ENCODE results near the gene SIKE1. TPM values are rescaled to one million over a fixed set of nuclear protein-coding genes. Genes with fewer than 3 reads are reported as not detected.

Gene SIKE1
- 16.1 to 20.7 TPM (median 17.4 TPM) in 5 replicates for total RNA-seq (2022; extraction: Qiagen RNA extraction; ENCODE audit: low read depth)

DNA sequence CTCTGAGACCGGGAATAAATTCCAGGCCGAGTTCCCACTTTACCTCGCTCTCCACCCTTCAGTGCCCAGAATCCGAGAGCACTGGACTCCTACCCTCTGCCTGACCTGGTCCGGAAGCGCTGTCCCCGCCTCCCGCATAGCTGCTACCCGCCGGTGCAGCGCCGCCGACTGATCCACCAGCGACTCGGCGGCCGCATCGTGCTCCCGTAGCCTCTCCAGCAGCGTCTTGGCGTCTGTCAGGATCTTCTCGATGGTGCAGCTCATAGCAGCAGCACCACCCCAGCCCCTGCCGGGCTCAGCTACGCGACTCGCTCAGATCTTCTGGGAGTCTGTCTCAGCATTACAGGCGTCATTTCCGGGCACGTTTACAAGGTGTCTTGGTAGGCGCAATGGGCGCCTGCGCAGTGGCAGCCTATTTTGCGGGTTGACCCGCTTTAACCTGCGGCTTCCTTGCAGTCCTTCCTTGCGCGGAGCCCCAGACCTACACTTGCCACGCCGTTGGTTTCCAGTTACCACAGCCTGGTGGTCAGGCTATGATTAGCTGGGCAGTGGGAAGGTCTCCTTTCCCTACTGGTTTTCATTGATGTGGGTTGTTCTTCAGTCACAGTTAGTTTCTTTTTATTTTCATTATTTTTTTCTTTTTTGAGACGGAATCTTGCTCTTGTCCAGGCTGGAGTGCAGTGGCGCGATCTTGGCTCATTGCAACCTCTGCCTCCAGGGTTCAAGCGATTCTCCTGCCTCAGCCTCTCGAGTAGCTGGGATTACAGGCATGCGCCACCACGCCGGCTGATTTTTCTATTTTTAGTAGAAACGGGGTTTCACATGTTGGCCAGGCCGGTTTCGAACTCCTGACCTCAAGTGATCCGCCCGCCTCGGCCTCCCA, at the start of gene SIKE1:
Gene SIKE1 (minus strand): TSS at position 342 of the 883 bp plus-strand sequence. CDS start 78 bp downstream, at position 264.

DNA sequence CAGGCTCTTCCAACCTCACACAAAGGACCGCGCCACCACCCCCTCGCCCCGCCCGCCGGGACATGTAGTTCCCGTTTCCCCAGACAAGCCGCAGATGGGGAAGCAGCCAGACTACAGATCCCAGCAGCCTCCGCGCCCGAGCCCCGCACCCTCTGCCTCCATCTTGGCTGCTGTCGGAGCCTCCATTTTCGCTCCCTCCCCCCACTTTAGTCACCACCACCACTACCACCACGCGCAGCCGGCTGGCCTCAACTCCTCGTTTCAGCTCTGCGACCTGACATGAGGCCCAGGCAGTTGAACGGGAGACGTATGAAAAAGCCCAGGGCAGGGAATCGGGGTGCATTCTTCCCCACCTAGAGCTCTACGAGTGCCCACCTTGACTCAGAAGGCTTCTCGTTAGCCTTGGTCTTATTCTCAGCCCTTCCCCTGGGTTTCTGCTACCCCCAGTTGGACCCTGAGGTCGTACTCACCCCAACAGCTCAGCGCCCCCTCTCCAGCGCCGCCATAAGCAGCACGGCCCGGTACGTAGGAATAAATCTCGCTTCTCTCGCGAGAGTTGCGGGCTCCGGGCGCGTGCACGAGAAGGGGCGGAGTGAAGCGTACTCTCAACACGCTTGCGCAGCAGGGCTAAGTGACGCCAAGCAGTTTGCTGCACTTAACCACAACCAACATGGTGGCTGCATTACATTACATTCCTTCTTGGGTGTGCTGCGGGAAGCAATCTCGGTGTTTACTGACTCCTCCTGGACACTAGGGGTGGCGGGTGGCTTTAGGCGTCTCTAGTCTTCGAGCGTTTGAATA, 22.8 kb downstream of the SIKE1 start, which contains the start of gene CSDE1:
Gene CSDE1 (minus strand): TSS at position 530 of the 801 bp plus-strand sequence. CDS start 18,094 bp downstream, outside the sequence.

Other genes with a start within 250 kb of the SIKE1 start
- gene BCAS2, start 199.1 kb downstream of the SIKE1 start, total RNA-seq (2022; extraction: Qiagen RNA extraction; ENCODE audit: low read depth) = 27.5 to 31.1 TPM (median 29.3 TPM) in 5 replicates
- gene DENND2C, start 110.6 kb downstream of the SIKE1 start, total RNA-seq (2022; extraction: Qiagen RNA extraction; ENCODE audit: low read depth) = 0.29 to 0.93 TPM (median 0.45 TPM) in 5 replicates
- gene AMPD1, start 85.1 kb downstream of the SIKE1 start, total RNA-seq (2022; extraction: Qiagen RNA extraction; ENCODE audit: low read depth) = not detected in 5 replicates
- 25.8 to 35.2 TPM (median 28.7 TPM) in 5 replicates for gene NRAS, start 63.9 kb downstream of the SIKE1 start, total RNA-seq (2022; extraction: Qiagen RNA extraction; ENCODE audit: low read depth)
- 126 to 171 TPM (median 128 TPM) in 5 replicates for gene CSDE1, start 22.7 kb downstream of the SIKE1 start, total RNA-seq (2022; extraction: Qiagen RNA extraction; ENCODE audit: low read depth)
- gene SYCP1, start 74.2 kb upstream of the SIKE1 start, total RNA-seq (2022; extraction: Qiagen RNA extraction; ENCODE audit: low read depth) = not detected in 5 replicates
- not detected in 5 replicates for gene TSHB, start 249.1 kb upstream of the SIKE1 start, total RNA-seq (2022; extraction: Qiagen RNA extraction; ENCODE audit: low read depth)

Data from A549 treated with CpdA at 1 μM for 4 hours (cell line).